Retina (tissue), 1 donor: ENCODE results near the gene HCAR2.
"Not testable (repeated sequence)": the region's sequence is repeated elsewhere in the genome, so short reads cannot be mapped to it uniquely, and the experiment has no call there.

Experiments used
- DNase-seq: peaks from one replicate; pipeline ENCODE4 v3.0.0-alpha.2; 2016

Gene HCAR2

DNA sequence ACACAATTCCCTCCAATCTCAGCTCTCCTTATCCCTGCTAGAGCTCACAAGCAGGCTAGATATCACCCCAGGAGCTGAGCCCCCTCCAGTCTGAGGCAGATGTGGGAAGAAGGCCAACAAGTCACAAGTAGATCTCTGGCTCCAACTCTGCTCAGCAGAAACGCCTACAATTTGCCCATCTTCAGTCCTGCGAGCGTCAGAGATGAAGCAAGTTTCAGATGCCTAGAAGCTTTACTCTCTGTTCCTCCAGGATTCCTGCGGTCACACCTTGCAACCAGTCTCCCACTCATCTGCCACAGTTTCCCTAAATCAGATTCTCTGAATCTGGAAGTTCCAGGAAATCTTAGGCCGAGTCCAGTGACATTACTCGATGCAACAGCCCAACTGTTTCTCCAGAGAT, 12.1 kb upstream of the HCAR2 start:
- not testable (repeated sequence) for DNase-seq

GRCh38 chr12:122713491-122714188, 10.5 kb upstream of the HCAR2 start:
- not testable (repeated sequence) for DNase-seq

- not testable (repeated sequence) for DNase-seq
Observed at GRCh38 chr12:122711266-122711665, 8.1 kb upstream of the HCAR2 start.

- not testable (repeated sequence) for DNase-seq
Observed at GRCh38 chr12:122710341-122710740, 7.2 kb upstream of the HCAR2 start.

- DNase-seq = not testable (repeated sequence)
Observed at GRCh38 chr12:122709287-122709686, 6.1 kb upstream of the HCAR2 start.

- DNase-seq = not testable (repeated sequence)
Observed at GRCh38 chr12:122703841-122704240, 684 bp upstream of the HCAR2 start.

- DNase-seq = not testable (repeated sequence)
Observed at GRCh38 chr12:122701481-122701880, 1.7 kb downstream of the HCAR2 start.

DNA sequence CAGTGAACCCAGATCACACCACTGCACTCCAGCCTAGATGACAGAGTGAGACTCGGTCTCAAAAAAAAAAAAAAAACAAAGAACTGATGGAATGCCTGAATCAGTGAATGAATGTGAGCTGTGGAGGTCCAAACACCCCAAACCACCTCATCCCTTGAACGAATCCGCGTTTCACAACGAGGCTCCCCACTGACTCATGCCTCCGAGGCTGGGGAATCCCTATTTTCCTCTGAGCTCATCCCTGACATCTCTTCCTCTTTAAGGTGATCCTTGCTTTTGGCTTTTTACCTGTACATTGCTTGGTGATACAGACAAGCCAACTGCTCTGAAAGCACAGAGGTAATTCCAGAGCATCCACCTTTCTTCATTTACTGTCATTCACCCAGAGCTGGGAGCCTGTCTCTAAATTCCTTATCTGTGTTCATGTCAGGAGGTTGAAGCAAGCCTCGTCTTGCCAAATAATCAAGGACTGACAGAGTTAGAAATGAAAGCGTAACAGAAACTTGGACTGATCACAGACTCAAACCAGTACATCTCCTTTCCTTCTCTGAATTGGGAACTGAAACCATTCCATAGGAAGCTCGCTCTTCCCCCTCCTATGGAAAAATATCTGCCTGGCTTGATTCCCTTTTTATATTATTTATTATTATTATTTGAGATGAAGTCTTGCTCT, 3.0 kb downstream of the HCAR2 start:
- not testable (repeated sequence) for DNase-seq

- DNase-seq = not testable (repeated sequence)
Observed at GRCh38 chr12:122696922-122697321, 6.2 kb downstream of the HCAR2 start.

GRCh38 chr12:122691566-122691965, 11.6 kb downstream of the HCAR2 start:
- no peak for DNase-seq

- no peak for DNase-seq
Observed at GRCh38 chr12:122688291-122688690, 14.9 kb downstream of the HCAR2 start.

DNA sequence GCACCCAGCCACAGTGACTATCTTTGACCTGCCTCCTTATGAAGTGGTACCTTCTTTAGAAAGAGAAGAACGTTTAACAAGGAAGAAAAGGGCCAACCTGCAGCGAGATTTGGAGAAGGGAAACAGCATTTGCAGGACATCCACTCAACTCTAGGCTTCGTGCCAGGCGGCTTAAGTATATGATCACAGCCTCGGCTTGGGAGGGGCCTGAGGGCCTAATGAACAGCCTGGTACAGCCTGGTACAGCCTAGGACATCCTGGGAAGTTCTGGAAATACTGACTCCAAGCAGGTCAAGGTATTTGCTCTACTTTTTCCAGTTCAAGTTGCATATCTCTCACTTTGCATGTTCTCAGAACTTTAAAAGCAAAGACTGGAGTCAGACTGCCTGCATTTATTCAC, 16.1 kb downstream of the HCAR2 start:
- no peak for DNase-seq

DNA sequence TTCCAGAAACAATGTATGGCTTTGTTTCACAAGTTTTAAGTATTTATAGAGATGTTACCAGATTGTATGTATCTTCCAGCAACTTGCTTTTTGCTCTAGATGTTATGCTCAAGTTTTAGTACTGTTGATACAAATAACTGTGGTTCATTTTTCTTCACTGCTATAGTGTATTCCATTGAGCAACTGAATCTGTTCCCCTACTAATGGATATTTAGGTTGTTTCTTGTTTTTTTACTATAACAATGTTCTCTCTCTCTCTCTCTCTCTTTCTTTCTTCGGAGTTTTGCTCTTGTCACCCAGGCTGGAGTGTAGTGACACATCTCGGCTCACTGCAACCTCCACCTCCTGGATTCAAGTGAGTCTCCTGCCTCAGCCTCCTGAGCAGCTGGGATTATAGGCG, 16.6 kb downstream of the HCAR2 start:
- DNase-seq = no peak

GRCh38 chr12:122684297-122684813, 18.8 kb downstream of the HCAR2 start:
- no peak for DNase-seq

GRCh38 chr12:122681814-122682213, 21.3 kb downstream of the HCAR2 start:
- no peak for DNase-seq

DNA sequence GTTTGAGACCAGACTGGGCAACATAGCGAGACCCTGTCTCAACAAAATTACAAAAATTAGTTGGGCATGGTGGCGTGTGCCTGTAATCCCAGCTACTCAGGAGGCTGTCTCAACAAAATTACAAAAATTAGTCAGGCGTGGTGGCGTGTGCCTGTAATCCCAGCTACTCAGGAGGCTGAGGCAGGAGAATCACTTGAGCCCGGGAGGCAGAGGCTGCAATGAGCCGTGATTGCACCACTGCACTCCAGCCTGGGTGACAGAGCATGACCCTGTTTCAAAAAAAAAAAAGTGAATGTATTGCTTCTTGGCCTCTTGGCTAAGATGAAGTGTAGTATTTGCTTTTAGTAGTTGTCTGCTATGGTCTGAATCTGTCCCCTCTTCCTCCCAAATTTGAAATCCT, 22.2 kb downstream of the HCAR2 start:
- not testable (repeated sequence) for DNase-seq

DNA sequence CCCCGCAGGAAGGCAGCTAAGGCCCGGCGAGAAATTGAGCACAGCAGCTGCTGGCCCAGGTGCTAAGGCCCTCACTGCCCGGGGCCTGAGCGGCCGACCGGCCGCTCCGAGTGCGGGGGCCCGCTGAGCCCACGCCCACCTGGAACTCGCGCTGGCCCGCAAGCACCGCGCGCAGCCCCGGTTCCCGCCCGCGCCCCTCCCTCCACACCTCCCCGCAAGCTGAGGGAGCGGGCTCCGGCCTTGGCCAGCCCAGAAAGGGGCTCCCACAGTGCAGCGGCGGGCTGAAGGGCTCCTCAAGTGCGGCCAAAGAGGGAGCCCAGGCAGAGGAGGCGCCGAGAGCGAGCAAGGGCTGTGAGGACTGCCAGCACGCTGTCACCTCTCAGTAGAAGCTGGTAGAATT, 26.4 kb downstream of the HCAR2 start:
- not testable (repeated sequence) for DNase-seq

GRCh38 chr12:122676015-122676414, 27.1 kb downstream of the HCAR2 start:
- not testable (repeated sequence) for DNase-seq

- no peak for DNase-seq
Observed at GRCh38 chr12:122672515-122672914, 30.6 kb downstream of the HCAR2 start.

GRCh38 chr12:122669397-122670070, 33.6 kb downstream of the HCAR2 start:
- no peak for DNase-seq

DNA sequence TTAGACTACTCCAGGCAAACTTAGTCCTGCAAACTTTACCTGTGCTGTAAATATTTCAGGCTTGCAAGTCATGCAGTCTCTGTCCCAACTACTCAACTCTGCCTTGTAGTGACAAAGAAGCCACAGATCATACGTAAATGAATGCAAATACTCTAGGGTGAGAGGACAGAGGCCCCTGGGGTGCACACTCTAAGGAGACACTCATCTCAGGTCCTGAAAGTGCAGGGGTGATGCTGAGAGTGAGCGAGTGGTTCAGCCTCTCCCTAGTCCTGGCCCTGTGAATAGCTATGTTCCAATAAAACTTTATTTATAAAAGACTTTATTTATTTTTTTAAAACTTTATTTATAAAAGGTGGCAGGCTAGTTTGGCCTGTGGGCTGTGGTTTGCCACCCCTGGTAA, 34.9 kb downstream of the HCAR2 start:
- DNase-seq = no peak

DNA sequence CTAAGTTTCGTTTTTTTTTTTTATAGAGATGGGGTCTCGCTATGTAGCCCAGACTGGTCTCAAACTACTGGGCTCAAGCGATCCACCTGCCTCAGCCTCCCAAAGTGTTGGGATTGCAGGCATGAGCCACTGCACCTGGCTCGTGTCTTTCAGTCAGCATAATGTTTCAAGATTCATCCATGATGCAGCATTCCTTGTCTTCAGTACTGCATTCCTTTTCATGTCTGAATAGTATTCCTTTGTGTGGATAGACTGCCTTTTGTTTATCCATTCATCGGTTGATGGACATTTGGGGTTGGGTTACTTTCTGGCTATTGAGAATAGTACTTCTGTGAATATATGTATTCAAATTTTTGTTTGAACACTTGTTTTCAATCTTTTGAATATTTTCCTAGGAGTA, 37.4 kb downstream of the HCAR2 start:
- DNase-seq = no peak

DNA sequence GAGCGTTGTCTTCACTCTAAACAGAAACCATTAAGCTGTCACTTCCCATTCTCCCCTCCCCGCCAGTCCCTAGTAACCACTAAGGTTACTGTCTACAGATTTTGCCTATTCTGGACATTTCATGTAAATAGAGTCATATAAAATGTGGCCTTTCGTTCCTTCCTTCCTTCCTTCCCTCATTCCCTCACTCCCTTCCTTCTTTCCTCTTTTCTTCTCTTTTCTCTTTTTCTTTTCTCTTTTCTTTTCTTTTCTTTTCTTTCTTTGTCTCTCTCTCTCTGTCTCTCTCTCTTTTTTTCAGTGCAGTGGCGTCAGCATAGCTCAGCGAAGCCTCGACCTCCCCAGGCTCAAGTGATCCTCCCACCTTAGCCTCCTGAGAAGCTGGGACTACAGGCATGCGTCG, 37.8 kb downstream of the HCAR2 start:
- DNase-seq = no peak

DNA sequence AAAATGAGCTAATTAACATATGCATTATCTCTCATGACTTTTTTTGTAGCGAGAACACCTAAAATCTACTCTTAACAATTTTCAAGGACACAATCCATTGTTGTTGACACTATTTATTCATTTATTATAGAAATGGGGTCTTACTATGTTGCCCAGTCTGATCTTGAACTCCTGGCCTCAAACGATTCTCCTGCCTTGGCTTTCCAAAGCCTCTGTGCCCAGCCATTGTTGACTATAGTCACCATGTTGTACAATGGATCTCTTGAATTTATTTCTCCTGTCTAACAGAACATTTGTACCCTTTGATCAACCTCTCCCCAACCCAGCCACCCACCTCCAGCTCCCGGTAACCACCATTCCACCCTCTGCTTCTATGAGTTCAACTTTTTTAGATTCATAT, 41.2 kb downstream of the HCAR2 start:
- no peak for DNase-seq
